HepG2 (cell line): ENCODE results near the gene PAPSS1. TPM values are rescaled to one million over a fixed set of nuclear protein-coding genes. Genes with fewer than 3 reads are reported as not detected.

Experiments
- ATF2 ChIP-seq: sonication (generic); formaldehyde crosslinking; IDR thresholded peaks from 2 replicates; pipeline ENCODE4 v1.4.0; 2020; ENCODE audit warnings: missing genetic modification reagents
- ATRX ChIP-seq: sonication (generic); formaldehyde crosslinking; IDR thresholded peaks from 2 replicates; pipeline ENCODE4 v1.4.0; 2020; ENCODE audit warnings: missing genetic modification reagents, borderline replicate concordance
- BCL3 ChIP-seq: sonication (generic); formaldehyde crosslinking; IDR thresholded peaks from 2 replicates; pipeline ENCODE4 v1.5.1; 2020; ENCODE audit warnings: mild to moderate bottlenecking, missing genetic modification reagents, moderate library complexity
- CEBPG ChIP-seq: IDR thresholded peaks from 2 replicates; pipeline ENCODE4 v1.6.1; 2016
- HNF4A ChIP-seq: sonication (generic); formaldehyde crosslinking; IDR thresholded peaks from 2 replicates; pipeline ENCODE4 v1.4.0; 2020; ENCODE audit warnings: missing genetic modification reagents
- KIAA2018 ChIP-seq: sonication (generic); formaldehyde crosslinking; IDR thresholded peaks from 2 replicates; pipeline ENCODE4 v1.5.0; 2020; ENCODE audit warnings: mild to moderate bottlenecking, missing genetic modification reagents, borderline replicate concordance
- NCOA5 ChIP-seq: sonication (generic); formaldehyde crosslinking; IDR thresholded peaks from 2 replicates; pipeline ENCODE4 v1.4.0; 2020; ENCODE audit warnings: missing genetic modification reagents
- RNF2 ChIP-seq: fragments of 450-650 bp; conservative IDR thresholded peaks from 2 replicates; pipeline ENCODE4 v1.6.1; 2016; ENCODE audit warnings: low read depth
- ZFP90 ChIP-seq: sonication (generic); formaldehyde crosslinking; IDR thresholded peaks from 2 replicates; pipeline ENCODE4 v1.8.0; 2022; ENCODE audit warnings: missing genetic modification reagents, mild to moderate bottlenecking, inconsistent platforms, borderline replicate concordance
- ZMAT3 ChIP-seq: sonication (generic); formaldehyde crosslinking; conservative IDR thresholded peaks from 2 replicates; pipeline ENCODE4 v1.7.0; 2021; ENCODE audit warnings: missing genetic modification reagents
- ZNF143 ChIP-seq: sonication (generic); formaldehyde crosslinking; IDR thresholded peaks from 2 replicates; pipeline ENCODE4 v1.4.0; 2020; ENCODE audit warnings: missing genetic modification reagents
- ZNF451 ChIP-seq: sonication (generic); formaldehyde crosslinking; IDR thresholded peaks from 2 replicates; pipeline ENCODE4 v1.5.0; 2020; ENCODE audit warnings: mild to moderate bottlenecking, missing genetic modification reagents
- ZNF574 ChIP-seq: sonication (generic); formaldehyde crosslinking; IDR thresholded peaks from 2 replicates; pipeline ENCODE4 v1.4.0; 2020; ENCODE audit warnings: missing genetic modification reagents
- ZNF781 ChIP-seq: sonication (generic); formaldehyde crosslinking; IDR thresholded peaks from 2 replicates; pipeline ENCODE4 v1.5.1; 2020; ENCODE audit warnings: borderline replicate concordance, mild to moderate bottlenecking, missing genetic modification reagents; ENCODE audit errors: not compliant biosample characterization
- ZSCAN9 ChIP-seq: IDR thresholded peaks from 2 replicates; pipeline ENCODE4 v1.6.1; 2016; ENCODE audit warnings: borderline replicate concordance
- polyA plus RNA-seq, 8 experiments: library from polyadenylated mRNA; depleted of rRNA in 3 of 8; stranded (reverse) in 7 of 8; unstranded in 1 of 8; fragments of >200 nt; fragmentation: Illumina TruSeq in 4 of 8; extraction: Trizol in 4 of 8; gene quantifications; 2 replicates each; pipeline versions ENCODE4 v1.2.1 to v1.2.3, GENCODE V29; 2011 to 2016; ENCODE audit warnings: low read depth in 4 of 8, missing spikeins in 1 of 8, mixed read lengths in 1 of 8; ENCODE audit not compliant: insufficient read depth in 1 of 8
- total RNA-seq, 5 experiments: library from RNA; depleted of rRNA; stranded (reverse); fragments of >200 nt; fragmentation: Illumina TruSeq; extraction: Trizol; gene quantifications; 2 replicates each; pipeline ENCODE4 v1.2.3, GENCODE V29; 2016; ENCODE audit warnings: low read depth in 1 of 5

PAPSS1 gene
- total and polyA plus RNA-seq, 2 of the 13 experiments (the other 11 are each of a cell fraction or from before 2014, with no cell fraction given), result 105 to 126 TPM

GRCh38 chr4:107719207-107719921 is 670 bp downstream of the PAPSS1 start (continued):
- TF ChIP-seq ZNF574 (CRISPR knock-in tag) (no peak), ZNF451 (CRISPR knock-in tag) (no peak), ZNF143 (no peak), ZNF781 (CRISPR knock-in tag) (peak; percentile 86), KIAA2018 (CRISPR knock-in tag) (no peak), ATRX (no peak), BCL3 (CRISPR knock-in tag) (no peak), NCOA5 (no peak), RNF2 (no peak), ZSCAN9 (CRISPR knock-in tag) (no peak), HNF4A (no peak), ZFP90 (CRISPR knock-in tag) (no peak), ATF2 (CRISPR knock-in tag) (no peak), CEBPG (CRISPR knock-in tag) (no peak), ZMAT3 (CRISPR knock-in tag) (no peak)
